GM21529 (cell line): ENCODE data around the gene STRIP2.
"Not testable (repeated sequence)": the region's sequence is repeated elsewhere in the genome, so short reads cannot be mapped to it uniquely, and the experiment has no call there.

Experiments
- ATAC-seq: cut with Tn5 transposase; IDR thresholded peaks from one replicate; pipeline ENCODE4 v1.9.1; 2021; ENCODE audit not compliant: unreplicated experiment

Gene STRIP2

DNA sequence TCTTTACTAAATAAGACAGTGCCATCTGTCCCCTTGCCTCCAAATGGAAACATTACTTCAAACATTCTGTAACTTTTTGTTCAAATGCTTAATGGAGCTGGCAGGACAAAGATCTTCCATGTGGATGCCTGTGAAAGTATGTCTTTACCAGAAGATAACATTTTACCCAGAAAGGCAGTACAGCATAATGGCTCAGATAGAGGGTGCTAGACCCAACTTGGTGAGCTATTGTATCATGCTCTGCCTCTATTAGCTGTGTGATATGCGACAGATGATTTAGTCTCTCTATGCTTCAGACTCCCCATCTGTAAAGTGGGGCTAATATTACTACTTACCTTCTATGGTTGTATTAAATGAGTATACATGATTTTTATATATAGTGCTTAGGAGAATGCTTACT, 59.3 kb downstream of the STRIP2 start:
- ATAC-seq = no peak

DNA sequence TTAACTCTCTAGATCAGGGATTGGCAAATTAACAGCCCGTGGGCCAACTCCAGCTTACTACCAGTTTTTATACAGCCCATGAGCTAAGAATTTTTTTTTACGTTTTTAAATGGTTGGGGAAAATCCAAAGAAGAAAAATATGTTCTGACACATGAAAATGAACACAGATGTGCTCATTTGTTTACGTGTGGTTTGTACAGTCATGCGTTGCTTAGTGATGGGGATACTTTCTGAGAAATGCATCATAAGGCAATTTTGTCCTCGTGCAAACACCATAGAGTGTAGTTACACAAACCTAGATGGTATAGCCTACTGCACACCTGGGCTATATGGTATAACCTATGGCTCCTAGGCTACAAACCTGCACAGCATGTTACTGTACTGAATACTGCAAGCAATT, 59.8 kb downstream of the STRIP2 start:
- ATAC-seq = peak; percentile 79

DNA sequence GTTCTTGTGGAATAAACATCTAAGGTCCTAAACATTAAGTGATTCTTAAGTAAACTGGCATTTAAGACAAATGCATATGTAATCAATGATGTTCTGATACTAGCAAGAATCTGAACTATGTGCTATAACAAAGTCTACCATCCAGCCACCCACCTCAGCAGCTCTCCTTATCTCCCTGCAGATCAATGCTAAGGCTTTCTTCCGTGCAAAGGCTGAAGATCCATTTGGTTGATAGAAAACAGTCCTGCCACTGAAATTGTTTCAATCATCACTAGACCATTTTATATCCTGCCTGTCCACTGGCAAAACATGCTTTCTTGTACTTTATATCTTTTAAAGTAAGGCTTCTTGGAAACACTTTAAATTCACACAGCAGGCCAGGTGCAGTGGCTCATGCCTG, 61.8 kb downstream of the STRIP2 start:
- ATAC-seq = no peak

DNA sequence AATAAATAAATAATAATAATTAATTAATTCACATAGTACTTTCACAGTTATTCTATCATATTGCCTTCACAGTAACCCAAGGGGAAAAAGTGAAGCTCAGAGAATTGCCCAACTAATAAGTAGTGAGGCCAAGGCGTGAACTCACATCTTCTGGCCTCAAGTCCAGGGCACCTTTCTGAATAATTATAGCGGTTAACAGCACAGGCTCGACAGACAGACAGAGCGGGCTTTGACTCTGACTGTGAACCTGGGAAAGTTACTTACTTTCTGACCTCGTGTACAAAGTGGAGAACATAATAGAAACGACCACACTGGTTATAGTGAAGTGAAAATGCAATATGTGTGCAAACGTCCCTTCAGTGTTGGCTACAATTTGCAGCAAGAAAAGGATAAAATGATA, 62.4 kb downstream of the STRIP2 start:
- no peak for ATAC-seq

DNA sequence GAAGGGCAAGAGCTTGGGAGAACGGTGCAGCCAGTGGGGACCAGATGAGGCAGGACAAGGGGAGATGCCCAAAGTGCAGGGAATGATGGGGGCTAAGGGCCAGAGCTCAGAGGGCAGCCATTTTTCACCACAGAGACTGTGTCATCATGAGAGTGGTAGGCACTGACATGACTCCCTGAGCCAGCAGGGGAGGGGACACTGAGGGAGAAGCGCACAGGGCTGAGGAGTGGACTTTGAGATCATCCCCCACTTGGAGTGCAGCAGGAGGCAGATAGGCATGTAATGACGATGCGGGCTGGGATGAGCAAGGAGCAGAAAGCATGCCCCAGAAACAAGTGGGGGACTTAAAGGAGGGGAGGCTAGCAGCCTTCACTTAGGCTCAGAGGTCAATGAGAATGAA, 62.9 kb downstream of the STRIP2 start:
- no peak for ATAC-seq

DNA sequence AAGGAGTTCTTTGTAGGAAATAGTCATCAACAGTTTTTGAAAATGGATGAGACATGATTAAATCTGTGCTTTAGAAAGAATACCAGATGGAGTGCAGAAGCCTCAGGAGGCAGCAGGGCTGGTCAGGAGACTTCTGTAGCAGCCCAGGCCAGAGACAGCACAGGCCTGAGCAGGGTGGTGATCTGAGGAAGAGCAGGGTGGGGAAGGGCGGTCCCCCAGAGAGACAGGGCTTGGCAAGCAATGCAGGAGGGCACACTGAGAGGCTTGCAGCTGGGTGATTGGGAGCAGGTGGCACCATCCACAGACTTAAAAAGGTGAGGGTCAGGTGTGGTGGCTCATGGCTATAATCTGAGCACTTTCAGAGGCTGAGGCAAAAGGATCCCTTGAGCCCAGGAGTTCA, 63.8 kb downstream of the STRIP2 start:
- ATAC-seq = no peak

DNA sequence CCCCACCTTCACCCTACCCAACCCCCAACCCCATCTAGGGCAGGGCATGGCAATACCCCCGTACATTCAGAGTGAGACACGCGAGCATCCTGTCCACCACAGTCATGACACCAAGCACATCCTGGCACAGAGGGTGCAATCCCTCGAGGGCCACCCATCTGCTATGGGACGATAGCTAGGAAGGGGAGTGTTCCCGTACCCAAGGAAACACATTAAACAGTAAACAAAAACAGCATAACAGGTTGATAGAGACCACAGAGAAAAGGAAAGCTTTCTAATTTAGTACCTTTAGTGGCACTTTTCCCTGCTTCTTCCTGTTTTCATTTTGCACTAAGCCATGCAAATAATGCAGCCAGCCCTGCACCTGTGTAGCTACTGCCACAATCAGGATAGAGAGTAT, 65.8 kb downstream of the STRIP2 start:
- ATAC-seq = peak; percentile 45

DNA sequence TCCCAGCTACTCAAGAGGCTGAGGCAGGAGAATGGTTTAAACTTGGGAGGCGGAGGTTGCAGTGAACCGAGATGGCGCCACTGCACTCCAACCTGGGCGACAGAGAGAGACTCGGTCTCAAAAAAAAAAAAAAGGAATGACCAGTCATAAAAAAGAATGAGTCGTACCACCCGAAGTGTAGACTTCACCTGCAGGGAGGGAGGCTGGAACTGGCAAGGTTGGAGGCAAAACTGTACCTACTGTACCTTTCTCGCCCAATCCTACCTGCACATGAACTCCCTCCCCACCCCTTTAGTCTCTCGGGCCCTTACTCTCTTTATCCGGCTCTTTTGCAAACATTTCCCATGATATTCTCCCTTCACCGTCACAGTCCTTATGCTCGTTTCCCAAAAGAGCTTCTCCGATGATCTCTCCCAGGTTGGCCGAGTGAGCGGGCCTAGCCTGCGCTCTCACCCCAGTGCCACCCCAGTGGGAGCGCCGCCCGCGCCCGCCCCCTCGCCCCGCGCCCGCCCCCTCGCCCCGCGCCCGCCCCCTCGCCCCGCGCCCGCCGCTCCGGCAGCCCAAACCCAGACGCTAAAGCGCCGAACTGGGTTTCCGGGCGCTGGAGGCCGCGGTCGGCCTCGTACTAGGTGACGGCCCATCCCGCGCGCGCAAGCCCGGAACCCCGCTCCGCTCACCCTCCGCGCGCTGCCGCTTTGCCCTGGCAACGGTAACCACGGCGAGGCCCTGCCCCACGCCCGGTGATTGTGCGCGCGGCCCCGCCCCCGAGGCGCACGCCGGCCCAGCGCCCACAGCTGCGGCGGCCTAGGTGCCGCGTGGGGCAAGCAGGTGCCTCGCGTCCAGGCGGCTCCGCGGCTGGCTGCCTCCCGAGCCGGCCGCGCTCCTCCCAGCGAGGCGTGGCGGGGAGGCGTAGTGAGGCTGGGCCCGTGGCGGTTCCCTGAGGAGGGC, 67.8 kb downstream of the STRIP2 start, which contains the start of gene SMKR1:
TSS of gene SMKR1 (plus strand) at position 772 of the 948 bp plus-strand sequence. CDS start 294 bp downstream, outside the sequence.
- peak; percentile 78 for ATAC-seq

DNA sequence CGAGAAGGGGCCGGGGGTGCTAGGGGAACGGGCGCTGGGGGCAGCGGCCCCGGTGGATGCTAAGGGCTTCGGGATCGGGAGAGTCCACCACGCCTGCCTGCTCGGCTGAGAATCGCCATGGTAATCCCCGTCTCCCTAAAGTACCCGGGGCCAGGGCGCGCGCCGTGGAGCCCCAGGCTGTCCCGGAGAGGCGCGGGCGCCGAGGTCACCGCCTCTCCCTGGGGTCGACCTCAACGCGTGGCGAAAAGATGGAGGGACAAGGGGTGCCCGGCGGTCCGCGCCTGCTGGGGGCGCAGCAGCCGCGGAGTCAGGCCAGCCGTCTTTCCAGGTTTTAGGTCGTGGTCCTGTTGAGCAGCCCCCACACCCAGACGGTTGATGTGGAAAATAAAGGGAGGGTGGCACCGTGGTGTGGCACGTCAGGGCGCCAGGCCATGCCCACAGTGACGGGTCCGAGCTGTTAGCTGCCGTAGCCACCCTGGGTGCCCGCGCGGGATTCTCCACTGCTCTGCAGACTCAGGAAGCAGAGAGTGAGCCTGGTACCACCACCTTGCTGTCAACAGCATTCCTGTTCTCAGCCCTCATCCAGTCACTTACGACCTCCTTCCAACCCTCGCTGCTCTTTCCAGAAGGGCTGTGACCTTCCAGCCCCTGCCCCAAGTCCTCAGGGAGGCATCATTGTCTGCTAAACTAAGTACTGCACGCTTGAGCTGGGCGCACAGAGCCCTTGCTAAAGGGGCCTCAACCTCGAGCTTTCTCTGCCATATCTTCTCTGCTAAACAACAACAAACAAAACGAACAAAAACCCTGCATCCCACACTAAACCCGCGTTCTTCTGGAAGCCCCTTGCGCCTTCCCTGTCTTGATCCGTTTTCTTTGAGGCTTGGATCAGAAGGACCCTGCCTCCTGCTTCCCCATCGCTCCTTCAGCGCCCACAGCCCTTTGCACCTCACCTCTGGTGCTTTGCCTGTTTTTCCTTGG, 68.8 kb downstream of the STRIP2 start:
- peak; percentile 19 for ATAC-seq

DNA sequence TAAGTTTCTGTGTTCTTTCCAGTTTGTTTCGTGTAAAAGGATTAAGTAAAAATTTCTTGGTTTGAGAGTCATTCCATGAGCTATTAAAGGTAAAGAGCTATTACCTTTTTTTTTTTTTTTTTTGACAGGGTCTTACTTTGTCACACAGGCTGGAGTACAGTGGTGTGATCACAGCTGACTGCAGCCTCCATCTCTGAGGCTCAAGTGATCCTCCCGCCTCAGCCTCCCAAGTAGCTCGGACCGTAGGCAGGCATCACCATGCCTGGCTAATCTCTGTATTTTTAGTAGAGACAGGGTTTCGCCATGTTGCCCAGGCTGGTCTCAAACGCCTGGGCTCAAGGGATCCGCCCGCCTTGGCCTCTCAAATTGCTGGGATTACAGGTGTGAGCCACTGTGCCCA, 69.5 kb downstream of the STRIP2 start:
- no peak for ATAC-seq

DNA sequence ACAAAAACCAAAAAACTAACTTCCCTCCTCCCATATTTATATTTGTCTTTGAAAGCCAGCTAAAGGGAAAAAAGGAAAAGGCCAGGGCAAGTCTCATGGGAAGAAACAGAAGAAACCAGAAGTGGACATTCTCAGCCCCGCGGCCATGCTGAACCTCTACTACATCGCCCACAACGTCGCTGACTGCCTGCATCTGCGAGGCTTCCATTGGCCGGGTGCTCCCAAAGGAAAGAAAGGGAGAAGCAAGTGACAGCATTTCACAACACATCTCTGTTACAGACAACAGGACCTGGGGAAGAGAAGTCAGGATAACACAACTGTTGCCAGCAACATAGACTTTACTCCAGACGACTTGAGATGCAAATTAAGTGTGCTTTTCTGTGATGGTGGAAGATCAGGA, 78.0 kb downstream of the STRIP2 start:
- no peak for ATAC-seq

DNA sequence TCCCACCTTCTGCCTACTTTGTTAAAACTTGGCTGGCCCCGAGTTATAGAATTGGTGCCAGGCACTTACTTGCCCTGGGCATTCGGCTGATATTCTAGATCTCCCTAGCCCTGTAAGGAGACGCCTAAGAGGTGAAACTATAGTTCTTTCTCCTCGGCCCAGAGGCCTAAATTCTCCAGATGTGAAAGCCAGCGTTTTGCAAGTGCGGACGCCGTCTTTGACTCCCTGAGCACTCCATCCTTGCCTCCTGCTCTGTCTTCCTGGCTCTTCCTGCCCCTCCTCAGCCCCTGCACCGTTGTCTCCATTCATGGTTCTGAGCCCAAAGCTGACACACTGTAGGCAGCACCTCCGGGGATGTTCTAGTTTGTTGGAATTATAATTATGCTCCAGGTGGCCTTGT, 79.3 kb downstream of the STRIP2 start:
- ATAC-seq = no peak

DNA sequence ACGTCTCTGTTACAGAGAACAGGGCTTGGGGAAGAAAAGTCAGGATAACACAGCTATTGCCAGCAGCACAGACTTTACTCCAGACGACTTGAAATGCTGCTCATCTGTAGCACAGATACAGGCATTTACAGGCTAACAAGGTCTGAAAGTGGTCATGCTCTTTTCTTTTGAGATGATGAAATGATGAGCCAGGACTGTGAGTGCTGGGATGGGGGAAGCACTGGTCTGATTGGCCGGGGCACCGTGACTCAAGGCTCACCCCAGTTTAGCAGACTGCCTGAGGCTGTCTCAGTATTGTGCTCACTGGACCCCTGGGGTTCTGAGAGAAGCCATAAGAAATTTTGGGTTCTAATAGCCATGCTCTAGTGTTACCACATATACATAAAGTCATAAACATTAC, 80.5 kb downstream of the STRIP2 start:
- no peak for ATAC-seq

DNA sequence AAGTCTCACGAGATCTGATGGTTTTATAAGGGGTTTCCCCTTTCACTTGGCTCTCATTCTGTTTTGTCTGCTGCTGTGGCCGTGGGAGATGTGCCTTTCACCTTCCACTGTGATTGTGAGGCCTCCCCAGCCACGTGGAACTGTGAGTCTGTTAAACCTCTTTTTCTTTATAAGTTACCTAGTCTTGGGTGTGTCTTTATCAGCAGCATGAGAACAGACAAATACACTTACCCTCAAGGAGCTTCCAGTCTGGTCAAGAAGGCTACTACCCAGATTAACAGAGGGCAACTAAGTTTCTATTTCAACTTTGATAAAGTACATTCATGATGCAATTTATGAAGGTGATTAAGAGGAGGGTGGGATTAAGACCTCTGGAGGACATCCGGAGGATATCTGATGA, 81.1 kb downstream of the STRIP2 start:
- no peak for ATAC-seq

DNA sequence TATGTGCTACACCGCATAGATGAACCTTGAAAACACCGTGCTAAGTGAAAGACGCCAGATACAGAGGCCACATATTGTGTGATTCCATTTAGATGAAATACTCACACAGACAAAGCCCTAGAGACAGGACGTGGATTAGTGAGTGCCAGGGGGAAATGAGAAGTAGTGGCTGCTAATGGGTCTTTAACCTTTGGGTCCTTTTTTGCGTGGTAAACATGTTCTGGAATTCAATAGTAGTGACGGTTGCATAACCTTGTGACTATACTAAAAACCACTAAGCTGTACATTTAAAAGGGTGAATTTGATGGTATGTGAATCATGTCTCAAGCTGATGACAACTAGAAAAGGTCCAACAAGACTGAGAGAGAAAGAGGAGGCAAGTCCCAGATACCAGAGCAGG, 83.7 kb downstream of the STRIP2 start:
- ATAC-seq = no peak

DNA sequence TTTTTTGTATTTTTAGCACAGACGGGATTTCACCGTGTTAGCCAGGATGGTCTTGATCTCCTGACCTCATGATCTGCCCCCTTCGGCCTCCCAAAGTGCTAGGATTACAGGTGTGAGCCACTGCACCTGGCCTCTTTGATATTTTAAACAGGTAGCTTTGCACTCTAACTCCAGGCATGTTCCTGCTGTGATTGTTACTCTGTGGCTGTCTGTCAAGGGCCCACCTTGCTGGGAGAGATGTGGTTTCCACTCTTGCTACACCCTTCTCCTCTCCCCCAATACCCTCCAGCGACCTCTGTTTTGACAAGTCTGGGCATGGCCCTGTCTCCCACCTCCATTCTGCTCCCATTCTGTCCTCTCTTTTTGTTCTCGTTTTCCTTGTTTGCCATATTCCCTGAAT, 85.2 kb downstream of the STRIP2 start:
- ATAC-seq = no peak

DNA sequence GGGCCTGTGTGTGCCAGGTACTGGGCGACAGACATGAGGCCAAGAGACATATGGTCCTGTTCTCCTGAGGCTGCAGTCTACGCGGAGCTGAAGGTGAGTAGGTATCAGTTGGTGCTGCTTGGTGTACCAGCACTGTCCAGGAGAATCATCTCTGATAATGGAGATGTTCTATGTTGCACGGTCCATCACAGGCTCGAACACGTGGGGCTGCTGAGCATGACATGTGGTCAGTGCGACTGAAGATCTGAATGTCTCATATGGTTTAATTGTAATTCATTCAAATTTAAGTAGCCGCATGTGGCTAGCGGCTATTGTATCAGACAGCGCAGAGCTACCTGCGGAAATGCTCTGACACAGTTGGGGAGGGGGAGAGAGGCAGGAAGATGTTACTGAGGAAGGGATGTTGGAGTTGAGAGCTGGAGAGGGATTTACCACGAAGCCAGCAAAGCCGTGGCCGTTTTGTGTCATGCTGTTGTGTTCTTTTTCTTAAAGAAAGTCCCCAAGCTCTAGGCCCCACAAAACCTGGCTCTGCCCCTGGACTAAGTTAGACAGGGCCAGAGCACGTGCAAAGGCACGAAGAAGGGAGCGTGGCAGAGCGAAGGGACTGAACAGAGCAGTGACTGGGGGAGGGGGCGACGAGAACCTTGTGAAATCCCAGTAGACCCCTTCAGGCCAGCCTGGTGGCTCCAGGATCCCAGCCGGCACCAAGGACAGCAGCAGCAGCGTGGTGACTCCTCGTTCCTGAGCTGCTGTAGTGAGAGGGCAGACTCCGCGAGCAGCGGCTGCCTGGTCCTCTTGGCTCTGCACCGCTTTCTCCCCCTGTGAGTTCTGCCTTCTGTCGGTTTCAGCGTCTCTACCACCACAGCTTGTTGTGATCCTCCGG, 88.1 kb downstream of the STRIP2 start:
- no peak for ATAC-seq

DNA sequence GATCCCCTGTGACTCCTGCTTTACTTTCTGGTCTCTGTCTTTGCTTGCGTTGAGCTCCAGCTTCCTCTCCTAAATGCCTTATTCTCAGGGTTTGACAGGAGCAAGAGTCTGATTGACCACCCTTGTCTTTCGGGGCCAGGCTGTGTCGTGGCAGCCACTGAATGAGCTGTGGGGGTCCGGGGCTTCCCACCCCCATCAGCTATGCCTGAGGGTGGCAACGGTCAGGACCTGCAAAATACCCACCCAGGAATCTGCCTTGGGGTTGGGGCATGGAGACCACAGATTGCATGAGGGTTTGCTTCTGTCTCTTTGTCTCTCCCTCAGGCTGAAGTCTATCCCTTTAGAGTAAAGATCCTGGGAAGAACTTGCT, 88.7 kb downstream of the STRIP2 start:
- no peak for ATAC-seq

DNA sequence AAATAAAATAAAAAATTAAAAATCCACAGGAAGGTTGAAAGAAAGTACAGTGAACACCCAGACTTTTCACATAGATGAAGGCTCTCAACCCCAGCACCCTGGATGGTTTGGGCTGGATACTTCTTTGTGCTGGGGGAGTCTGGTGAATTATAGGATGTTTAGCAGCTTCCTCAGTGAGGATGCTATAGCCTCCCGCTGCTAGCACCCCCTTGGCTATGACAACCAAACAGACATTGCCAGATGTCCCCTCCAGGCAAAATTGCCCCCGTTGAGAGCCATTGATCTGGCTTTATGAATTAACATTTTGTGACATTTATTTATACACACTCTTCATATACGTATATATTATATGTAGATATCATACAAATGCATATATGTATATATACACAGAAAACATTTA, 89.7 kb downstream of the STRIP2 start:
- no peak for ATAC-seq

DNA sequence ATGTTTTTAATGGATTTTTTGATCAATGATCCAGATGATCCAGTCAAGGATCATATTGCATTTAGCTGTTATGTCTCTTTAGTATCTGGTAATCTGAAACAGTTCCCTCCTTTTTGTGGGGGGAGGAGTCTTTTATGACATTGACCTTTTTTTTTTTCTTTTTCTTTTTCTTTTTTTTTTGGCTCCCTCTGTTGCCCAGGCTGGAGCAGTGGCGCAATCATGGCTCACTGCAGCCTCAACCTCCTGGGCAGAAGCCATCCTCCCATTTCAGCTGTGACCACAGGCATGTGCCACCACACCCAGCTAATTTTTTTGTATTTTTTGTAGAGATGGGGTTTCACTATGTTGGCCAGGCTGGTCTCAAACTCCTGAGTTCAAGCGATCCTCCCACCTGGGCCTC, 90.2 kb downstream of the STRIP2 start:
- not testable (repeated sequence) for ATAC-seq
